Astrocyte of the spinal cord (primary cell): Measurements from ENCODE around the gene ABCA9.

Source experiments
- DNase-seq: peaks from one replicate; pipeline ENCODE4 v3.0.0; 2011; ENCODE audit warnings: low read depth, low spot score
- H3K4me3 ChIP-seq: 2 replicates; pipeline ENCODE4 v1.5.1; 2011; ENCODE audit warnings: low read depth, mild to moderate bottlenecking, low read length, moderate library complexity
- CTCF ChIP-seq: IDR thresholded peaks from 2 replicates; pipeline ENCODE4 v1.5.1; 2012; ENCODE audit warnings: low read depth, mild to moderate bottlenecking, low read length, inconsistent platforms
- in situ Hi-C: cut with HindIII; loops from 2 replicates; pipeline ENCODE4 v1.10.0; 2017; ENCODE audit warnings: low sequenced_read_pairs

ABCA9 gene, protein sequence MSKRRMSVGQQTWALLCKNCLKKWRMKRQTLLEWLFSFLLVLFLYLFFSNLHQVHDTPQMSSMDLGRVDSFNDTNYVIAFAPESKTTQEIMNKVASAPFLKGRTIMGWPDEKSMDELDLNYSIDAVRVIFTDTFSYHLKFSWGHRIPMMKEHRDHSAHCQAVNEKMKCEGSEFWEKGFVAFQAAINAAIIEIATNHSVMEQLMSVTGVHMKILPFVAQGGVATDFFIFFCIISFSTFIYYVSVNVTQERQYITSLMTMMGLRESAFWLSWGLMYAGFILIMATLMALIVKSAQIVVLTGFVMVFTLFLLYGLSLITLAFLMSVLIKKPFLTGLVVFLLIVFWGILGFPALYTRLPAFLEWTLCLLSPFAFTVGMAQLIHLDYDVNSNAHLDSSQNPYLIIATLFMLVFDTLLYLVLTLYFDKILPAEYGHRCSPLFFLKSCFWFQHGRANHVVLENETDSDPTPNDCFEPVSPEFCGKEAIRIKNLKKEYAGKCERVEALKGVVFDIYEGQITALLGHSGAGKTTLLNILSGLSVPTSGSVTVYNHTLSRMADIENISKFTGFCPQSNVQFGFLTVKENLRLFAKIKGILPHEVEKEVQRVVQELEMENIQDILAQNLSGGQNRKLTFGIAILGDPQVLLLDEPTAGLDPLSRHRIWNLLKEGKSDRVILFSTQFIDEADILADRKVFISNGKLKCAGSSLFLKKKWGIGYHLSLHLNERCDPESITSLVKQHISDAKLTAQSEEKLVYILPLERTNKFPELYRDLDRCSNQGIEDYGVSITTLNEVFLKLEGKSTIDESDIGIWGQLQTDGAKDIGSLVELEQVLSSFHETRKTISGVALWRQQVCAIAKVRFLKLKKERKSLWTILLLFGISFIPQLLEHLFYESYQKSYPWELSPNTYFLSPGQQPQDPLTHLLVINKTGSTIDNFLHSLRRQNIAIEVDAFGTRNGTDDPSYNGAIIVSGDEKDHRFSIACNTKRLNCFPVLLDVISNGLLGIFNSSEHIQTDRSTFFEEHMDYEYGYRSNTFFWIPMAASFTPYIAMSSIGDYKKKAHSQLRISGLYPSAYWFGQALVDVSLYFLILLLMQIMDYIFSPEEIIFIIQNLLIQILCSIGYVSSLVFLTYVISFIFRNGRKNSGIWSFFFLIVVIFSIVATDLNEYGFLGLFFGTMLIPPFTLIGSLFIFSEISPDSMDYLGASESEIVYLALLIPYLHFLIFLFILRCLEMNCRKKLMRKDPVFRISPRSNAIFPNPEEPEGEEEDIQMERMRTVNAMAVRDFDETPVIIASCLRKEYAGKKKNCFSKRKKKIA (N-terminal part only)

DNA sequence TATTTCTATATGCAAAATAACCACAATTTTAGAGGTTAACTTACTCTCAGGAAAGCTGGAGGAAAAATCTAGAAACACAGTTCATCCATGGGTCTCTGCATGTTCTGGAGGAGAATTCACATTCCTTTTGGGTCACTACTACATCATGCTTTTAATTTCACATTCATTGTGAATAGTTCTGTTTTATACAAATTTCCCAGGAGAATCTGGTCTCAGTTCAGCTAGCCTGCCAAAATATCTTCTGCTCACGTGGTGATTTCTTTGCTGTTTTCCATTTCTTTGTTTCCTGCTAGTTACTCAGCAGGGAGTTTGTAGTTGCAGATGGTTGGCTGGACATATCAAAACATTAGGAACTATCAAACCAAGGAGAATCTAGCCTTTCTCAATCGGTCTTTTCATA, at the start of gene ABCA9:
ABCA9 (minus strand) TSS at position 106 of the 400 bp plus-strand sequence. CDS start 9,801 bp downstream, outside the sequence.
- peak within 1 kb of the TSS; percentile 6 for H3K4me3 ChIP-seq
- in situ Hi-C loops, result no loop called here
- DNase-seq, result peak; percentile 87
- no peak for TF ChIP-seq CTCF

DNA sequence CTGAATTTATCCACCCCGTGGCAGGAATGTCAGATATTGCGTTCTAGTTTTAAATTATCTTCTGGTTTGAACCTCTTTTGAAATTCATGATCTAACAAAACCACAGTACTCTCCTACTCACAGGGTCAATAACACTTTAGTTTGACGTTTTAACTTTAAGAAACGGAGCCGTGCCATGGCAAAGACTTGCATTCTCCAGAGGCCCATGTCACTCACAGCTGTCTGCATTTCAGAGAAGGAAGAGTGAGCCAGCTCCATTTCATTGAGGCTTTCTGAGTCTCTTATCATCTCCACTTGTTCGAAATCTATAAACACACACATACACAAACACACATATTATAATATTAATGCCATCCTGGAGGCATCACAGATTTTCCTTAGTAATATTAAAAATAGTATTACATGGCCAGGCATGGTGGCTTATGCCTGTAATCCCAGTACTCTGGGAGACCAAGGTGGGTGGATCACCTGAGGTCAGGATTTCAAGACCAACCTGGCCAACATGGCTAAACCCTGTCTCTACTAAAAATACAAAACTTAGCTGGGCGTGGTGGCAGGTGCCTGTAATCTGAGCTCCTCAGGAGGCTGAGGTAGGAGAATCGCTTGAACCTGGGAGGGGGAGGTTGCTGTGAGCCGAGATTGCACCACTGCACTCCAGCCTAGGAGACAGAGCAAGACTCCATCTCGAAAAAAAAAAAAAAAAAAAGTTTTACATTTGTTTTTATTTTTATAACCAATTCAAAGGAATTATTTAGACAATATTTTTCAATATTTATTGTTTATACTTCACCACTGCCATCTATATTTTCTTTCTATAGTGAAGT, 45.4 kb upstream of the ABCA9 start:
- DNase-seq, result no peak
- H3K4me3 ChIP-seq, result no peak overlapping the region
- in situ Hi-C loops, result no loop called here
- no peak for TF ChIP-seq CTCF

DNA sequence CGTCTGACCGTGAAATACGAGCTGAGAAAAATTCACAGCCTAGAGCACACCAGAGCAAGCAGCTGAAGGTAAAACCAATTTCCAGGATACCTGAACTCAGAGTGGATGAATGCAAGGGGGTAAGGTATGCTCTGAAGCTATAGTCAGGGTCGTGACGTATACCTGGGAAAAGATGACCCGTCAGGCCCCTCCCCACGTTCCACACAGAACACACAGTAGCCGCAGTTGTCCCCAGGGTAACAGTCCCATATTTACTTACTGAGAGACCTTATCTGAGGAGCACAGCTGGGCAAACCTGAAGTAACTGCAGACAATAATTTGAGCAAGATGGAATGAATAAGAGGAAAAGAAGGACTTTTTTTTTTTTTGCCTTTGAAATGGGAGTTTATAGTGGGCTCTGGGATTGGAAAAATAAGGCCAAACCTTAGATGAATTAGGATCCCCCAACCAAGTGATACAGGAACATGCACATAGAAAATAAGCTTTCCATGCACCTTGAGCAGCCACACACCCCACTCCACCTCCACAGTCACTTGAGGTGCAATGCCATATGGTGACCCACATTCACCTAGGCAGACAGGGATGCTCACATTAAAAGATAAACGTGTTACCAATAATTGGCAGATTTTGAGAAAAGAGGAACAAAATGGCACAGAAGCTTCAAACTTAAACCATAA, 43.0 kb upstream of the ABCA9 start:
- H3K4me3 ChIP-seq, result no peak overlapping the region
- no peak for TF ChIP-seq CTCF
- in situ Hi-C loops, result no loop called here
- DNase-seq, result no peak

DNA sequence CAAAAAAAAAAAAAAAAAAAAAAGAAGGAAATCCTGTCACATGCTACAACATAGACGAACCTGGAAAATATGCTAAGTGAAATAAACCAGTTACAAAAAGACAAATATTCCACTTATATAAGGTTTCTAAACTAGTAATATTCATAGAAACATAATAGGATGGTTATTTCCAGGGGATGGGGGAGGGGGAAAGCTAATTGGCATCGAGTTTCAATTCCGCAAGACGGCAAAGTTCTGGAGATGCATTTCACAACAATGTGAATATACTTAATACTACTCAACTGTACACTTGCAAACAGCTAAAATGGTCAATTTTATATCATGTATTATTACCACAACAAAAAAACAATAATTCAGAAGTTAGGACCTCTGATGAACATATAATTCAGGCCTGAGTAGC, 37.9 kb upstream of the ABCA9 start:
- no peak overlapping the region for H3K4me3 ChIP-seq
- in situ Hi-C loops, result no loop called here
- TF ChIP-seq CTCF, result no peak
- no peak for DNase-seq

GRCh38 chr17:69096541-69096940, 35.8 kb upstream of the ABCA9 start:
- TF ChIP-seq CTCF, result no peak
- DNase-seq, result no peak
- H3K4me3 ChIP-seq, result no peak overlapping the region
- in situ Hi-C loops, result no loop called here
